Adrenal gland (tissue), 12 donors: ENCODE data around the gene RPL36A. TPM values are rescaled to one million over a fixed set of nuclear protein-coding genes. Genes with fewer than 3 reads are reported as not detected.

Source experiments
- DNase-seq, 7 donors: peaks; one replicate each; pipeline ENCODE4 v3.0.0-alpha.2; 2019 to 2020
- H3K27ac ChIP-seq, 5 donors: fragments of 200-600 bp; sonication (generic) in 4 of 5; 1 replicate in 3 of 5; 2 replicates in 2 of 5; pipeline versions ENCODE4 v1.5.1 to v1.8.0; 2016 to 2020; ENCODE audit warnings: mild to moderate bottlenecking in 1 of 5
- H3K27me3 ChIP-seq: fragments of 200-600 bp; 2 replicates; pipeline ENCODE4 v1.8.0; 2021
- H3K36me3 ChIP-seq, 2 donors: fragments of 200-600 bp; replicated peaks in 1 of 2; 1 replicate in 1 of 2; 2 replicates in 1 of 2; pipeline versions ENCODE4 v1.5.1 to v1.8.0; 2018 to 2022
- H3K4me1 ChIP-seq, 2 donors: fragments of 200-600 bp; replicated peaks in 1 of 2; 1 replicate in 1 of 2; 2 replicates in 1 of 2; pipeline versions ENCODE4 v1.5.1 to v1.8.0; 2018 to 2021
- H3K4me3 ChIP-seq, 4 donors: fragments of 200-600 bp; sonication (generic) in 3 of 4; one replicate each; pipeline ENCODE4 v1.5.1; 2016 to 2018
- H3K9me3 ChIP-seq, 3 donors: fragments of 200-600 bp; sonication (generic) in 1 of 3; replicated peaks in 1 of 3; 1 replicate in 2 of 3; 2 replicates in 1 of 3; pipeline versions ENCODE4 v1.5.1 to v1.8.0; 2016 to 2021
- POLR2A ChIP-seq, 2 donors: fragments of 450-650 bp; IDR thresholded peaks; one replicate each; pipeline ENCODE4 v1.6.1; 2017; ENCODE audit warnings: antibody characterized with exemption in 2 of 2, mild to moderate bottlenecking in 2 of 2, moderate library complexity in 1 of 2
- WGBS, 4 donors: extraction: QIAGEN DNeasy Blood & Tissue Kit in 2 of 4; methylation state at CpG; one replicate each; pipeline versions ENCODE4 v1.1.5 to v1.1.7; 2013 to 2017; 5-methylcytosine and 5-hydroxymethylcytosine counted together
- intact Hi-C, 2 donors: fragments of 100-400 bp; cut with DNase I; formaldehyde crosslinking; loops; one replicate each; pipeline versions ENCODE4 v1.14.1 to v1.15.0; 2022 to 2023
- polyA plus RNA-seq, 3 donors: library from polyadenylated mRNA; stranded (reverse); fragments of 200-250 nt in 2 of 3; fragments of 350-450 nt in 1 of 3; fragmentation: Illumina TruSeq in 1 of 3; extraction: RNeasy Lipid Tissue Mini Kit (QIAGEN cat#74804) in 1 of 3; gene quantifications; one replicate each; pipeline ENCODE4 v1.2.3, GENCODE V29; 2013 to 2014
- total RNA-seq, 9 donors: library from RNA; depleted of rRNA in 4 of 9; stranded (reverse); fragments of >200 nt in 4 of 9; fragments of 120-200 nt in 1 of 9; fragmentation: NEBNext Ultra II Directional in 1 of 9; extraction: Animal tissue kit (Norgen Biotek cat#: 25700) in 1 of 9; gene quantifications; one replicate each; pipeline versions ENCODE4 v1.1.0 to v1.2.4, GENCODE V29; 2013 to 2023
- TF ChIP-seq, protein P1 (sequence below), 6 experiments: fragments of 450-650 bp in 4 of 6; fragments of 200-600 bp in 2 of 6; sonication (generic) in 1 of 6; IDR thresholded peaks; 1 replicate in 5 of 6; 2 replicates in 1 of 6; pipeline versions ENCODE4 v1.5.1 to v1.8.0; 2016 to 2021; ENCODE audit warnings: antibody characterized with exemption in 6 of 6, mild to moderate bottlenecking in 2 of 6, moderate library complexity in 1 of 6
- donor health status: healthy with polysubstance abuse.
- donor health status: Bipolar disorder and iron deficiency.
- donor health status: DM: yes; HTN: yes; CAD: no.
- donor health status: DM: no; HTN: no; CAD: no.
- donor health status: DM: no; HTN: no; CAD: no.
- donor health status: DM: yes; HTN: yes; CAD: no.

The RPL36A gene
- total and polyA plus RNA-seq, 12 donors = 122 to 3,551 (median 851) TPM

DNA sequence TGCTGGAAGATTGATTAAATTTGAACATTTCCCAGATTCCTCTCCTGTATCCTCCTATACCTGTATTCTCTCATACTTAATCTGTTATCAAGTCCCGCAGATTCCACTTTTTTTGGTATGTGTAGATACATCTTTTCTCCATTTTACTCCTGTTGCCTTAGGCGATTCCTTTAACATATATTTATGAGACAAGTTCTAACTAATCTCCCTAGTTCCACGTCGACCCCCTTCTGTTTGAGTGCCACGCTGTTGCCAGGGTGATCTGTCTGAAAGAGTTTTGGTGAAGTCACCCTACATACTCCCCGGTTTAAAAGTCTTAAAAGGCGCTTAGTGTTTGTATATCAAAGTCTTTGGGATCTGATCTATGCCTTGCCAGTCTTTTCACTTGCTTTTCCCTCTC is 19.6 kb downstream of the RPL36A start:
- Histone ChIP-seq H3K27me3 (no peaks in the 10 kb centered on the region), H3K36me3 (peaks cover 0 to 8% of the 10 kb centered on the region in 2 donors), H3K27ac (no peak overlapping the region), H3K4me3 (peak overlapping the region in 1 of 4 donors; percentile 67), H3K4me1 (peaks cover 0 to 21% of the 10 kb centered on the region in 2 donors), H3K9me3 (no peaks in the 10 kb centered on the region)
- intact Hi-C loops = loop anchor here in 1 of 2 donors (10.0 kb wide), 2 partner anchors 184 to 394 kb away; no protein-coding TSS in a partner anchor
- TF ChIP-seq, protein P1, sequence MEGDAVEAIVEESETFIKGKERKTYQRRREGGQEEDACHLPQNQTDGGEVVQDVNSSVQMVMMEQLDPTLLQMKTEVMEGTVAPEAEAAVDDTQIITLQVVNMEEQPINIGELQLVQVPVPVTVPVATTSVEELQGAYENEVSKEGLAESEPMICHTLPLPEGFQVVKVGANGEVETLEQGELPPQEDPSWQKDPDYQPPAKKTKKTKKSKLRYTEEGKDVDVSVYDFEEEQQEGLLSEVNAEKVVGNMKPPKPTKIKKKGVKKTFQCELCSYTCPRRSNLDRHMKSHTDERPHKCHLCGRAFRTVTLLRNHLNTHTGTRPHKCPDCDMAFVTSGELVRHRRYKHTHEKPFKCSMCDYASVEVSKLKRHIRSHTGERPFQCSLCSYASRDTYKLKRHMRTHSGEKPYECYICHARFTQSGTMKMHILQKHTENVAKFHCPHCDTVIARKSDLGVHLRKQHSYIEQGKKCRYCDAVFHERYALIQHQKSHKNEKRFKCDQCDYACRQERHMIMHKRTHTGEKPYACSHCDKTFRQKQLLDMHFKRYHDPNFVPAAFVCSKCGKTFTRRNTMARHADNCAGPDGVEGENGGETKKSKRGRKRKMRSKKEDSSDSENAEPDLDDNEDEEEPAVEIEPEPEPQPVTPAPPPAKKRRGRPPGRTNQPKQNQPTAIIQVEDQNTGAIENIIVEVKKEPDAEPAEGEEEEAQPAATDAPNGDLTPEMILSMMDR (IDR thresholded peaks at IDR 0.05) = no peak
- TF ChIP-seq POLR2A (IDR thresholded peaks at IDR 0.05) = no peak
- WGBS, 4 donors = 33 to 55% (median 47%) methylated on average over 7 of the region's 7 CpGs
- no peak for DNase-seq

DNA sequence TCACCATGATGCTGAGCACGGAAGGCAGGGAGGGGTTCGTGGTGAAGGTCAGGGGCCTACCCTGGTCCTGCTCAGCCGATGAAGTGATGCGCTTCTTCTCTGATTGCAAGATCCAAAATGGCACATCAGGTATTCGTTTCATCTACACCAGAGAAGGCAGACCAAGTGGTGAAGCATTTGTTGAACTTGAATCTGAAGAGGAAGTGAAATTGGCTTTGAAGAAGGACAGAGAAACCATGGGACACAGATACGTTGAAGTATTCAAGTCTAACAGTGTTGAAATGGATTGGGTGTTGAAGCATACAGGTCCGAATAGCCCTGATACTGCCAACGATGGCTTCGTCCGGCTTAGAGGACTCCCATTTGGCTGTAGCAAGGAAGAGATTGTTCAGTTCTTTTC is 21.2 kb downstream of the RPL36A start:
- no peak overlapping the region for H3K4me3 ChIP-seq
- intact Hi-C loops = loop anchor here in 1 of 2 donors (10.0 kb wide), 2 partner anchors 183 to 393 kb away; no protein-coding TSS in a partner anchor
- WGBS, 4 donors = 72 to 77% (median 75%) methylated on average over 10 of the region's 10 CpGs
- no peaks in the 10 kb centered on the region for H3K27me3 ChIP-seq
- H3K4me1 ChIP-seq = peaks cover 0 to 24% of the 10 kb centered on the region in 2 donors
- no peaks in the 10 kb centered on the region for H3K9me3 ChIP-seq
- no peak for TF ChIP-seq POLR2A (IDR thresholded peaks at IDR 0.05)
- TF ChIP-seq, protein P1 (IDR thresholded peaks at IDR 0.05) = no peak
- no peak for DNase-seq
- H3K36me3 ChIP-seq = peaks cover 0 to 8% of the 10 kb centered on the region in 2 donors
- H3K27ac ChIP-seq = peak overlapping the region in 1 of 5 donors; percentile 25

DNA sequence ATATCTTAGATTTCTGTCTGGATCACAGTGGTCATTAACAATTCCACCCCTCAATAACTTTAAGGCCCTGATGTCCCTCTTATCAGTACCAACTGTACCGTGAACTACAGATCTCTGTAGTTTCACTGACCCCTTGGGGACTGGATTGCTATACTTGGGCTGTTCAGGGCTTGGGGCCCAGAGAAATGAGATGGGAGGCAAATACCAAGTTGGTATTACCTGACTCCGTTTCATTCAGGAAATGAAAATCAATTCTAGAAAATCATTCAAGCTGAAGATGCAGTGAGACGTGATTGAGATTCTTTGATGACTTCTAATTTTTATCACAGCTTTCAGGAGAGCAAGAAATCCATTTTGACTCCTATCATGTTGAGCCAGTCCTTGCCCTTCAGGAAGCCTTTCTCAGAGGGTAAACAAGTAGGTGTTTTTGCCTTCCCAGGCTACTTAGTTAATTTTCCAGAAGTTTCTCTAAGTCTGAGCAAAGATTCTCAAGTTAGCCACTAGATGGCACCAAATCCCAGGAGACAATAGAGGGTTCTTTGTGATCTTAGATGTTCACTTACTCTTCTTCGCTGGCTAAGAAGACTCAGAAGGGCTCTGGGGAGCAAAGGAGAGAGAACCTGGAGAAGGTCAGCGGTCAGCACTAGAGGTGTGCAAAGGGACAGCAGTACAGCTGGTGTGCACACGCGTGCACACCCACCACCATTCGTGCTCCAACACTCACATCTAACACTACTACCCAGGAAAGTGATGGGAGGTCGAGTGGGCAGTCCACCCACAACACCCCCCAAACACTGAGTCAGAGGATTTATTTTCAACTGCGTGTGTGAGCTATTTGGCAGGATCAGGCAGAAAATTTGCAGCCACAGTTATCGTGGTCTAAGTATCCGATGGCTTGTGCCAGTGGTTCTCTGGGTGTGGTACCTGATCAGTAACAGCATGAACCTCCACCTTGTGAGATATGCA is 24.7 kb downstream of the RPL36A start:
- Histone ChIP-seq H3K9me3 (no peaks in the 10 kb centered on the region), H3K27ac (peak overlapping the region in 2 of 5 donors; percentile 55 to 57), H3K27me3 (no peaks in the 10 kb centered on the region), H3K4me3 (no peak overlapping the region), H3K36me3 (peaks cover 0 to 8% of the 10 kb centered on the region in 2 donors), H3K4me1 (peaks cover 0 to 19% of the 10 kb centered on the region in 2 donors)
- DNase-seq = peak in 5 of 7 donors; percentile 15 to 55 (median 39)
- intact Hi-C loops = loop anchor here in 1 of 2 donors (10.0 kb wide), 2 partner anchors 179 to 389 kb away; no protein-coding TSS in a partner anchor
- TF ChIP-seq POLR2A (IDR thresholded peaks at IDR 0.05) = no peak
- TF ChIP-seq, protein P1 (IDR thresholded peaks at IDR 0.05) = peak; percentile 44 to 86 (median 69)
- 25 to 44% (median 34%) methylated on average over 3 to 12 of the region's 12 CpGs for WGBS, 4 donors

DNA sequence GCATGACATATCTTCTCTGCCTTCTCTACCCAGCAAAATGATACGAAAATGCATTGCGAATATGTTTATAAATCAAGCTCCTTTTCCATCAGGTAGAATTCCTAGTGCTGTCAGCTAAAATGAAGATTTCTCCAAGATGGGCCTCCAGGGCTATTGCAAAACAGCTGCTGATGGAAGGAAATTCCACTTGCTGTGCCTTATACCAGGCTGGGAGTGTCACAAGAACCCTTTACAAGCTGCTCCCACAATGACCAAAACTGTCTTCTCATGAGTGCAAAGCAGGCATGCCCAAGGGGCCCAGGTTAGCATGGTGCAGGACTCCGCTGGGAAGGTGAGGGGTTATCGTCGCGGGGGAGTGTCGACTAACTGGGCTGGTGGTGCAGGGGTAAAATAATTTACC is 25.9 kb downstream of the RPL36A start:
- WGBS, 4 donors = 69 to 89% (median 82%) methylated on average over 7 of the region's 7 CpGs
- TF ChIP-seq POLR2A (IDR thresholded peaks at IDR 0.05) = no peak
- TF ChIP-seq, protein P1 (IDR thresholded peaks at IDR 0.05) = no peak
- Histone ChIP-seq H3K27ac (no peak overlapping the region), H3K27me3 (no peaks in the 10 kb centered on the region), H3K4me3 (no peak overlapping the region), H3K36me3 (peaks cover 0 to 8% of the 10 kb centered on the region in 2 donors), H3K4me1 (peaks cover 0 to 8% of the 10 kb centered on the region in 2 donors), H3K9me3 (no peaks in the 10 kb centered on the region)
- intact Hi-C loops = loop anchor here in 1 of 2 donors (10.0 kb wide), 2 partner anchors 178 to 388 kb away; no protein-coding TSS in a partner anchor
- DNase-seq = no peak
